IMR-90 (cell line): Measurements from ENCODE around the gene HACD2. TPM values are rescaled to one million over a fixed set of nuclear protein-coding genes. Genes with fewer than 3 reads are reported as not detected.

ENCODE experiments used
- ATAC-seq: fragments of 200-7000 bp; cut with Tn5 transposase; 2 replicates; pipeline ENCODE4 v1.9.1; 2020; ENCODE audit warnings: low read depth, mild to moderate bottlenecking, moderate library complexity
- BruUV-seq: library from RNA; stranded (reverse); fragments of 400-500 nt; replicated peaks from 2 replicates; lab custom pipeline; 2021; lab: Mats Ljungman, UMichigan
- CTCF ChIA-PET: fragments of 300-600 bp; formaldehyde crosslinking; extraction: SDS; loops from one replicate; lab custom pipeline; 2021; ENCODE audit warnings: antibody characterized with exemption; lab: Yijun Ruan, JAX
- POLR2A ChIA-PET: fragments of 300-600 bp; sonication (Branson Sonifier 250); formaldehyde crosslinking; loops from one replicate; lab custom pipeline; 2022; ENCODE audit warnings: antibody characterized with exemption; ENCODE audit not compliant: unreplicated experiment; lab: Charles Lee
- DNase-seq: peaks from one replicate; pipeline ENCODE4 v3.0.0; 2013
- H2AFZ ChIP-seq: replicated peaks from 2 replicates; pipeline ENCODE3; 2013; ENCODE audit warnings: low read length, mild to moderate bottlenecking; ENCODE audit not compliant: poor library complexity
- H2AK5ac ChIP-seq: 2 replicates; pipeline ENCODE4 v1.6.1; 2013; ENCODE audit warnings: low read depth, low read length, inconsistent platforms
- H2AK9ac ChIP-seq: replicated peaks from 2 replicates; pipeline ENCODE3; 2013; ENCODE audit warnings: mild to moderate bottlenecking, low read depth, low read length, moderate library complexity; ENCODE audit not compliant: poor library complexity
- H2BK120ac ChIP-seq: 2 replicates; pipeline ENCODE4 v1.6.1; 2013; ENCODE audit warnings: low read depth, low read length, inconsistent platforms
- H2BK15ac ChIP-seq: 3 replicates; pipeline ENCODE4 v1.6.1; 2013; ENCODE audit warnings: low read depth, low read length, inconsistent platforms
- H2BK20ac ChIP-seq: 2 replicates; pipeline ENCODE4 v1.6.1; 2013; ENCODE audit warnings: low read depth, mild to moderate bottlenecking, inconsistent platforms, low read length, moderate library complexity
- H2BK5ac ChIP-seq: 2 replicates; pipeline ENCODE4 v1.6.1; 2013; ENCODE audit warnings: mild to moderate bottlenecking, low read depth, low read length, inconsistent platforms; ENCODE audit not compliant: poor library complexity, severe bottlenecking
- H3K14ac ChIP-seq: replicated peaks from 2 replicates; pipeline ENCODE4 v1.6.1; 2013; ENCODE audit warnings: low read depth, low read length, inconsistent platforms
- H3K18ac ChIP-seq: 2 replicates; pipeline ENCODE4 v1.6.1; 2013; ENCODE audit warnings: low read depth, low read length, control low read depth
- H3K23ac ChIP-seq: 2 replicates; pipeline ENCODE4 v1.6.1; 2013; ENCODE audit warnings: low read depth, low read length, inconsistent platforms
- H3K27ac ChIP-seq: 2 replicates; pipeline ENCODE4 v1.5.1; 2013; ENCODE audit warnings: mild to moderate bottlenecking, control low read depth, low read length; ENCODE audit not compliant: insufficient read depth
- H3K27me3 ChIP-seq: 2 replicates; pipeline ENCODE4 v1.6.1; 2013; ENCODE audit warnings: low read length; ENCODE audit not compliant: control insufficient read depth, insufficient read depth
- H3K36me3 ChIP-seq: 2 replicates; pipeline ENCODE4 v1.6.1; 2013; ENCODE audit warnings: low read length, mixed read lengths; ENCODE audit not compliant: control insufficient read depth, insufficient read depth
- H3K4ac ChIP-seq: 2 replicates; pipeline ENCODE4 v1.6.1; 2013; ENCODE audit warnings: low read depth, low read length, inconsistent platforms
- H3K4me1 ChIP-seq: 2 replicates; pipeline ENCODE4 v1.6.1; 2013; ENCODE audit warnings: low read length, mixed read lengths; ENCODE audit not compliant: control insufficient read depth, insufficient read depth
- H3K4me2 ChIP-seq: 2 replicates; pipeline ENCODE4 v1.6.1; 2013; ENCODE audit warnings: low read depth, mild to moderate bottlenecking, control low read depth, low read length, moderate library complexity
- H3K4me3 ChIP-seq: 2 replicates; pipeline ENCODE4 v1.5.1; 2013; ENCODE audit warnings: low read depth, mild to moderate bottlenecking, control low read depth, low read length, moderate library complexity; ENCODE audit not compliant: insufficient read depth
- H3K56ac ChIP-seq: 2 replicates; pipeline ENCODE4 v1.6.1; 2013; ENCODE audit warnings: low read length, inconsistent platforms; ENCODE audit not compliant: insufficient read depth; ENCODE audit errors: extremely low read depth
- H3K79me1 ChIP-seq, 2 experiments: 2 replicates each; pipeline ENCODE4 v1.6.1; 2013; ENCODE audit warnings: low read length in 2 of 2, inconsistent platforms in 1 of 2, low read depth in 1 of 2
- H3K9ac ChIP-seq: 2 replicates; pipeline ENCODE4 v1.6.1; 2013; ENCODE audit warnings: low read depth, low read length, control low read depth
- H3K9me1 ChIP-seq: 2 replicates; pipeline ENCODE4 v1.6.1; 2013; ENCODE audit warnings: low read length, inconsistent platforms; ENCODE audit not compliant: insufficient read depth
- H3K9me3 ChIP-seq: 2 replicates; pipeline ENCODE4 v1.6.1; 2013; ENCODE audit warnings: low read length; ENCODE audit not compliant: control insufficient read depth, insufficient read depth
- H4K20me1 ChIP-seq: 2 replicates; pipeline ENCODE4 v1.6.1; 2013; ENCODE audit warnings: low read length, inconsistent platforms; ENCODE audit not compliant: insufficient read depth
- H4K5ac ChIP-seq: 2 replicates; pipeline ENCODE4 v1.6.1; 2013; ENCODE audit warnings: mild to moderate bottlenecking, low read depth, low read length, control low read depth
- H4K8ac ChIP-seq, 2 experiments: 2 replicates each; pipeline ENCODE4 v1.6.1; 2013; ENCODE audit warnings: low read depth in 2 of 2, low read length in 2 of 2, control low read depth in 1 of 2, inconsistent platforms in 1 of 2
- H4K91ac ChIP-seq: 2 replicates; pipeline ENCODE4 v1.6.1; 2013; ENCODE audit warnings: low read depth, low read length, inconsistent platforms; ENCODE audit not compliant: insufficient read depth
- BHLHE40 ChIP-seq: fragments of 150-350 bp; IDR thresholded peaks from 2 replicates; pipeline ENCODE4 v1.6.1; 2016; ENCODE audit warnings: mild to moderate bottlenecking, low read depth, low read length
- CEBPB ChIP-seq: IDR thresholded peaks from 2 replicates; pipeline ENCODE4 v1.6.1; 2012; ENCODE audit warnings: low read depth, low read length, improper control_type of control experiment
- CHD1 ChIP-seq: IDR thresholded peaks from 2 replicates; pipeline ENCODE4 v1.6.1; 2012; ENCODE audit warnings: low read depth, low read length, improper control_type of control experiment
- FOS ChIP-seq: fragments of 150-350 bp; IDR thresholded peaks from 2 replicates; pipeline ENCODE4 v1.6.1; 2016; ENCODE audit warnings: low read depth, low read length
- MAFK ChIP-seq: IDR thresholded peaks from 2 replicates; pipeline ENCODE4 v1.6.1; 2012; ENCODE audit warnings: low read depth, low read length, improper control_type of control experiment
- MXI1 ChIP-seq: IDR thresholded peaks from 2 replicates; pipeline ENCODE4 v1.6.1; 2012; ENCODE audit warnings: low read depth, mild to moderate bottlenecking, low read length, moderate library complexity, borderline replicate concordance
- NFE2L2 ChIP-seq: fragments of 150-350 bp; IDR thresholded peaks from 2 replicates; pipeline ENCODE4 v1.6.1; 2016; ENCODE audit warnings: low read depth, mild to moderate bottlenecking, low read length
- SMC3 ChIP-seq: fragments of 150-350 bp; IDR thresholded peaks from 2 replicates; pipeline ENCODE4 v1.6.1; 2016; ENCODE audit warnings: low read depth, mild to moderate bottlenecking, antibody characterized with exemption, low read length, moderate library complexity
- USF2 ChIP-seq: fragments of 150-350 bp; IDR thresholded peaks from 2 replicates; pipeline ENCODE4 v1.6.1; 2017; ENCODE audit warnings: mild to moderate bottlenecking, antibody characterized with exemption, low read length, low read depth
- WGBS, 2 experiments: methylation state at CpG; one replicate each; pipeline versions ENCODE4 v1.1.5 to v1.1.7; 2013; ENCODE audit warnings: missing lambda C conversion rate in 2 of 2; ENCODE audit not compliant: insufficient read length in 1 of 2; ENCODE audit errors: extremely low coverage in 2 of 2; 5-methylcytosine and 5-hydroxymethylcytosine counted together
- dilution Hi-C: fragments of 300-500 bp; cut with HindIII; formaldehyde crosslinking; loops from one replicate; pipeline ENCODE4 v1.14.3; 2018; ENCODE audit warnings: low sequenced_read_pairs; ENCODE audit not compliant: unreplicated experiment
- in situ Hi-C: fragments of 300-500 bp; cut with MboI; formaldehyde crosslinking; loops from 3 replicates; pipeline ENCODE4 v1.14.3; 2019; ENCODE audit warnings: low sequenced_read_pairs, inconsistent platforms, mixed read lengths
- intact Hi-C: fragments of 100-400 bp; cut with micrococcal nuclease; formaldehyde crosslinking; loops from 2 replicates; pipeline ENCODE4 v1.10.0; 2022
- polyA plus RNA-seq, 3 experiments: library from polyadenylated mRNA; depleted of rRNA; stranded (reverse); fragments of >200 nt; gene quantifications; 2 replicates each; pipeline ENCODE4 v1.2.3, GENCODE V29; 2012; ENCODE audit warnings: low replicate concordance in 1 of 3
- total RNA-seq: library from RNA; depleted of rRNA; stranded (reverse); fragments of >200 nt; gene quantifications from 2 replicates; pipeline ENCODE4 v1.2.3, GENCODE V29; 2012
- TF ChIP-seq, protein P1 (sequence below): conservative IDR thresholded peaks from 2 replicates; pipeline ENCODE4 v1.5.1; 2012; ENCODE audit warnings: mild to moderate bottlenecking, low read depth, low read length, improper control_type of control experiment
- TF ChIP-seq, protein P2 (sequence below): fragments of 150-350 bp; IDR thresholded peaks from 2 replicates; pipeline ENCODE4 v1.6.1; 2016; ENCODE audit warnings: low read depth, mild to moderate bottlenecking, low read length, moderate library complexity, borderline replicate concordance

Gene HACD2
- total and polyA plus RNA-seq, 2 of the 4 experiments (the other 2 are of a cell fraction): 21.5 to 22.6 TPM

DNA sequence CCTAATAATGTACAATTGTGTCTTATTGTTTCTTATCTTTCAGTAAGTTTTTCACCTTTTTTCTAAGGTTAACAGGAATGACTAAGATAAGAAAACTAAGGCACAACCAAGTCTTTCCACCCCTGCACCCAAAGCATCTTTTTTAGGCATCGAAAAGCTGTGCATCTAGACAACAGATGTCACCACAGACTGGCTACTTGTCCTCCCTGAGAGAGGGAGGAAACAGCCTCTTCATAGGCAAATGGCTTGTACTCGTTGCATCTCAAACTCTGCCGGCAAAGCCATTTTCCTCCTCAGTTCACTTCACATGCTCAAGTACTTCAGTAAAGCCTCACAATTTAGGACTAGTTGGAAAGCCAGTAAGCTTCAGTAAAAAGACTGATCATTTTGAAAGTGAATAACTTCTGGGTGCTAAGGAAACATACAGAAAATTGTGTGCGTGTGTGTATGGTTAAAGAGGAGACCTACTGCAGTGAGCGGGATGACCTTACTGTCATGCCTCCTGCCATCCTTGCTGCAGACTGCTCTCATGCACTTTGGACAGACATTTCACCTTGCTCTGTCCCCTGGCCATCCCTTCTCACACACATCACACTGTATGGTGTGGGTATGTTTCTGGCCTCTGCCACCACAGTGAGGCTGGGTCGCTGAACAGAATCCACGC lies 36.5 kb upstream of the HACD2 start:
- Histone ChIP-seq H3K27ac (peak overlapping the region; percentile 76), H3K9ac (peak overlapping the region; percentile 18), H2BK5ac (peak overlapping the region; percentile 71), H3K4me1 (peaks cover 44% of the 10 kb centered on the region), H2AK5ac (peak overlapping the region; percentile 90), H4K20me1 (peaks cover 34% of the 10 kb centered on the region), H3K23ac (peak overlapping the region; percentile 63), H2BK15ac (peak overlapping the region; percentile 79; the same call in 2 of the 3 replicates), H3K9me1 (peaks cover 32% of the 10 kb centered on the region), H3K56ac (peak overlapping the region; percentile 40; the same call in 1 of the 2 replicates), H2AK9ac (peak overlapping the region; percentile 35), H4K8ac (peak overlapping the region; percentile 8 to 83), H4K5ac (peak overlapping the region; percentile 33), H3K4me2 (no peak overlapping the region), H3K4ac (peak overlapping the region; percentile 86), H3K27me3 (no peaks in the 10 kb centered on the region), H3K4me3 (no peak overlapping the region), H4K91ac (peak overlapping the region; percentile 89), H2BK120ac (peak overlapping the region; percentile 92), H3K9me3 (no peaks in the 10 kb centered on the region), H2BK20ac (peak overlapping the region; percentile 78), H3K18ac (peak overlapping the region; percentile 4), H3K14ac (peak overlapping the region; percentile 93), H2AFZ (no peak overlapping the region), H3K36me3 (peaks cover 63% of the 10 kb centered on the region), H3K79me1 (peaks cover 22 to 69% of the 10 kb centered on the region in 2 experiments; a peak in 3 of 4 replicates)
- WGBS, 2 experiments: 100% methylated on average over 1 of the region's 7 CpGs; no CpG with 5 or more reads in 1 of the 2 experiments
- TF ChIP-seq SMC3 (no peak), MAFK (no peak), BHLHE40 (no peak), MXI1 (no peak), CHD1 (no peak), USF2 (no peak), FOS (no peak), NFE2L2 (no peak), CEBPB (no peak)
- TF ChIP-seq, protein P1, sequence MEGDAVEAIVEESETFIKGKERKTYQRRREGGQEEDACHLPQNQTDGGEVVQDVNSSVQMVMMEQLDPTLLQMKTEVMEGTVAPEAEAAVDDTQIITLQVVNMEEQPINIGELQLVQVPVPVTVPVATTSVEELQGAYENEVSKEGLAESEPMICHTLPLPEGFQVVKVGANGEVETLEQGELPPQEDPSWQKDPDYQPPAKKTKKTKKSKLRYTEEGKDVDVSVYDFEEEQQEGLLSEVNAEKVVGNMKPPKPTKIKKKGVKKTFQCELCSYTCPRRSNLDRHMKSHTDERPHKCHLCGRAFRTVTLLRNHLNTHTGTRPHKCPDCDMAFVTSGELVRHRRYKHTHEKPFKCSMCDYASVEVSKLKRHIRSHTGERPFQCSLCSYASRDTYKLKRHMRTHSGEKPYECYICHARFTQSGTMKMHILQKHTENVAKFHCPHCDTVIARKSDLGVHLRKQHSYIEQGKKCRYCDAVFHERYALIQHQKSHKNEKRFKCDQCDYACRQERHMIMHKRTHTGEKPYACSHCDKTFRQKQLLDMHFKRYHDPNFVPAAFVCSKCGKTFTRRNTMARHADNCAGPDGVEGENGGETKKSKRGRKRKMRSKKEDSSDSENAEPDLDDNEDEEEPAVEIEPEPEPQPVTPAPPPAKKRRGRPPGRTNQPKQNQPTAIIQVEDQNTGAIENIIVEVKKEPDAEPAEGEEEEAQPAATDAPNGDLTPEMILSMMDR: no peak
- TF ChIP-seq, protein P2, sequence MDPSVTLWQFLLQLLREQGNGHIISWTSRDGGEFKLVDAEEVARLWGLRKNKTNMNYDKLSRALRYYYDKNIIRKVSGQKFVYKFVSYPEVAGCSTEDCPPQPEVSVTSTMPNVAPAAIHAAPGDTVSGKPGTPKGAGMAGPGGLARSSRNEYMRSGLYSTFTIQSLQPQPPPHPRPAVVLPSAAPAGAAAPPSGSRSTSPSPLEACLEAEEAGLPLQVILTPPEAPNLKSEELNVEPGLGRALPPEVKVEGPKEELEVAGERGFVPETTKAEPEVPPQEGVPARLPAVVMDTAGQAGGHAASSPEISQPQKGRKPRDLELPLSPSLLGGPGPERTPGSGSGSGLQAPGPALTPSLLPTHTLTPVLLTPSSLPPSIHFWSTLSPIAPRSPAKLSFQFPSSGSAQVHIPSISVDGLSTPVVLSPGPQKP: no peak
- no peak for ATAC-seq
- CTCF ChIA-PET: no interaction called here
- dilution Hi-C loops (no loop called here), intact Hi-C loops (no loop called here), in situ Hi-C loops (no loop called here)
- DNase-seq: no peak
- POLR2A ChIA-PET: no interaction called here
- no TSS peak for BruUV-seq
